Suprapubic skin (tissue), 3 donors: ENCODE results near the gene SMYD3.
"Not testable (repeated sequence)": the region's sequence is repeated elsewhere in the genome, so short reads cannot be mapped to it uniquely, and the experiment has no call there.

Source experiments
- POLR2A ChIP-seq, 2 donors: fragments of 450-650 bp; IDR thresholded peaks; one replicate each; pipeline ENCODE4 v1.6.1; 2017; ENCODE audit warnings: antibody characterized with exemption in 2 of 2, mild to moderate bottlenecking in 2 of 2, moderate library complexity in 2 of 2
- TF ChIP-seq, protein P1 (sequence below), 2 donors: fragments of 200-600 bp in 1 of 2; fragments of 450-650 bp in 1 of 2; sonication (generic) in 1 of 2; IDR thresholded peaks; one replicate each; pipeline ENCODE4 v1.5.1; 2016 to 2019; ENCODE audit warnings: antibody characterized with exemption in 2 of 2, mild to moderate bottlenecking in 1 of 2, moderate library complexity in 1 of 2

DNA sequence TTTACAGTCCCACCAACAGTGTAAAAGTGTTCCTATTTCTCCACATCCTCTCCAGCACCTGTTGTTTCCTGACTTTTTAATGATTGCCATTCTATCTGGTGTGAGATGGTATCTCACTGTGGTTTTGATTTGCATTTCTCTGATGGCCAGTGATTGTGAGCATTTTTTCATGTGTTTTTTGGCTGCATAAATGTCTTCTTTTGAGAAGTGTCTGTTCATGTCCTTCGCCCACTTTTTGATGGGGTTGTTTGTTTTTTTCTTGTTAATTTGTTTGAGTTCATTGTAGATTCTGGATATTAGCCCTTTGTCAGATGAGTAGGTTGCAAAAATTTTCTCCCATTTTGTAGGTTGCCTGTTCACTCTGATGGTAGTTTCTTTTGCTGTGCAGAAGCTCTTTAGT lies 177.8 kb downstream of the SMYD3 start:
- TF ChIP-seq POLR2A (IDR thresholded peaks at IDR 0.05), result not testable (repeated sequence)
- TF ChIP-seq, protein P1, sequence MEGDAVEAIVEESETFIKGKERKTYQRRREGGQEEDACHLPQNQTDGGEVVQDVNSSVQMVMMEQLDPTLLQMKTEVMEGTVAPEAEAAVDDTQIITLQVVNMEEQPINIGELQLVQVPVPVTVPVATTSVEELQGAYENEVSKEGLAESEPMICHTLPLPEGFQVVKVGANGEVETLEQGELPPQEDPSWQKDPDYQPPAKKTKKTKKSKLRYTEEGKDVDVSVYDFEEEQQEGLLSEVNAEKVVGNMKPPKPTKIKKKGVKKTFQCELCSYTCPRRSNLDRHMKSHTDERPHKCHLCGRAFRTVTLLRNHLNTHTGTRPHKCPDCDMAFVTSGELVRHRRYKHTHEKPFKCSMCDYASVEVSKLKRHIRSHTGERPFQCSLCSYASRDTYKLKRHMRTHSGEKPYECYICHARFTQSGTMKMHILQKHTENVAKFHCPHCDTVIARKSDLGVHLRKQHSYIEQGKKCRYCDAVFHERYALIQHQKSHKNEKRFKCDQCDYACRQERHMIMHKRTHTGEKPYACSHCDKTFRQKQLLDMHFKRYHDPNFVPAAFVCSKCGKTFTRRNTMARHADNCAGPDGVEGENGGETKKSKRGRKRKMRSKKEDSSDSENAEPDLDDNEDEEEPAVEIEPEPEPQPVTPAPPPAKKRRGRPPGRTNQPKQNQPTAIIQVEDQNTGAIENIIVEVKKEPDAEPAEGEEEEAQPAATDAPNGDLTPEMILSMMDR (IDR thresholded peaks at IDR 0.05), result not testable (repeated sequence)
